Measurements from ENCODE around the gene CD151.
A peak's percentile ranks its signal among the peaks of the same experiment; 100 is the strongest.

CD151 gene

GRCh38 chr11:868802-869201 is 36.0 kb downstream of the CD151 start:
- TF ChIP-seq CTCF (IDR thresholded peaks at IDR 0.05; ENCODE audit: low read depth, low read length, missing control alignments), result no peak
- no peak overlapping the region for H3K4me3 ChIP-seq (ENCODE audit: low read depth, low read length)
- DNase-seq (ENCODE audit: low read depth), result no peak
- in situ Hi-C loops (cut with HindIII; ENCODE audit: low sequenced_read_pairs), result no loop called here

GRCh38 chr11:869399-870126 is 36.8 kb downstream of the CD151 start:
- in situ Hi-C loops (cut with HindIII; ENCODE audit: low sequenced_read_pairs), result no loop called here
- DNase-seq (ENCODE audit: low read depth), result no peak
- TF ChIP-seq CTCF (IDR thresholded peaks at IDR 0.05; ENCODE audit: low read depth, low read length, missing control alignments), result no peak
- H3K4me3 ChIP-seq (ENCODE audit: low read depth, low read length), result no peak overlapping the region

DNA sequence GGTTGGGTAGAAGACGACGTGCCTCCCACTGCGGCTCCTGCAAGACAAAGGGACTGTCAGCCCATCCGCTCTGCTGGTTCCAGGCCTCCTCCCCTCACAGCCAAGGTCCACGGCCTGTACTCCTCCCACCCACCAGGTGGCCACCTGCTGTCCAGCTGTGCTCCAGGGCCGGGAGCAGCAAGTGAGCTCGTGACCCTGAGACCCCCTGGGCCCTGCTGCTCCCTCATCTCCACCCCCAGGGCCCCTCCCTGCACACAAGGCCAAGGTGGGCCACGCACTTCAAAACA is 37.3 kb downstream of the CD151 start:
- no peak for DNase-seq (ENCODE audit: low read depth)
- in situ Hi-C loops (cut with HindIII; ENCODE audit: low sequenced_read_pairs), result no loop called here
- peak; percentile 9 for TF ChIP-seq CTCF (IDR thresholded peaks at IDR 0.05; ENCODE audit: low read depth, low read length, missing control alignments)
- no peak overlapping the region for H3K4me3 ChIP-seq (ENCODE audit: low read depth, low read length)

GRCh38 chr11:870418-870817 is 37.7 kb downstream of the CD151 start:
- in situ Hi-C loops (cut with HindIII; ENCODE audit: low sequenced_read_pairs), result no loop called here
- no peak for DNase-seq (ENCODE audit: low read depth)
- no peak overlapping the region for H3K4me3 ChIP-seq (ENCODE audit: low read depth, low read length)
- no peak for TF ChIP-seq CTCF (IDR thresholded peaks at IDR 0.05; ENCODE audit: low read depth, low read length, missing control alignments)

DNA sequence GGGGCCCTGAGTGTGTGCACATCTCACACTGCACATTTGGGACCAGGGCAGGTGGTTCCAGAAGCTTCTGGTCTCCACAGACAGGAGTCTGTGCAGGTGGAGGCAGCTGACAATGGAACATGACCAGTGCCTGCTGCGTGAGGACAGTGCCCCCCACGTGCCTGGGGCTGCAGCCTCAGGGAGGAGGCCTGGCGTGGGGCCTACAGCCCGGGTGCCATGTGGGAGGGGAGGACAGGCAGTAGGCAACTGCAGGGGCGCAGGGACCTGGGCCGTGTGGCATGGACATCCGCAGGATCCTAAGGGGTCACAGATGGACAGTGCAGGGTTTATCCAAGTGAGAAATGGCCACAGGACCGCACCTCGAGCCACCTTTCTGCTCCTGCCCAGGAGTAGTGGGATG is 38.7 kb downstream of the CD151 start:
- in situ Hi-C loops (cut with HindIII; ENCODE audit: low sequenced_read_pairs), result no loop called here
- no peak for TF ChIP-seq CTCF (IDR thresholded peaks at IDR 0.05; ENCODE audit: low read depth, low read length, missing control alignments)
- DNase-seq (ENCODE audit: low read depth), result no peak
- H3K4me3 ChIP-seq (ENCODE audit: low read depth, low read length), result no peak overlapping the region

- TF ChIP-seq CTCF (IDR thresholded peaks at IDR 0.05; ENCODE audit: low read depth, low read length, missing control alignments), result no peak
- DNase-seq (ENCODE audit: low read depth), result no peak
Observed at GRCh38 chr11:872799-873198, 40.0 kb downstream of the CD151 start.

More at GRCh38 chr11:872799-873198, 40.0 kb downstream of the CD151 start:
- no peak overlapping the region for H3K4me3 ChIP-seq (ENCODE audit: low read depth, low read length)
- in situ Hi-C loops (cut with HindIII; ENCODE audit: low sequenced_read_pairs), result no loop called here
